ENCODE data around the gene PRR33.

PRR33 gene

GRCh38 chr11:1927848-1928469, 36.3 kb upstream of the PRR33 start:
- TF ChIP-seq CTCF (conservative IDR thresholded peaks at IDR 0.05; ENCODE audit: control insufficient read depth, insufficient read depth, low read depth, low read length), result no peak
- no peak overlapping the region for H3K4me3 ChIP-seq (ENCODE audit: control insufficient read depth, low read depth, low read length)
- no peak for DNase-seq (ENCODE audit: low read depth)

GRCh38 chr11:1927026-1927847, 35.5 kb upstream of the PRR33 start:
- DNase-seq (ENCODE audit: low read depth), result no peak
- TF ChIP-seq CTCF (conservative IDR thresholded peaks at IDR 0.05; ENCODE audit: control insufficient read depth, insufficient read depth, low read depth, low read length), result no peak
- H3K4me3 ChIP-seq (ENCODE audit: control insufficient read depth, low read depth, low read length), result no peak overlapping the region

- H3K4me3 ChIP-seq (ENCODE audit: control insufficient read depth, low read depth, low read length), result no peak overlapping the region
- DNase-seq (ENCODE audit: low read depth), result no peak
- no peak for TF ChIP-seq CTCF (conservative IDR thresholded peaks at IDR 0.05; ENCODE audit: control insufficient read depth, insufficient read depth, low read depth, low read length)
These were observed 34.7 kb upstream of the PRR33 start for GRCh38 chr11:1926156-1927025.

GRCh38 chr11:1925373-1926155, 33.9 kb upstream of the PRR33 start:
- no peak overlapping the region for H3K4me3 ChIP-seq (ENCODE audit: control insufficient read depth, low read depth, low read length)
- DNase-seq (ENCODE audit: low read depth), result no peak
- no peak for TF ChIP-seq CTCF (conservative IDR thresholded peaks at IDR 0.05; ENCODE audit: control insufficient read depth, insufficient read depth, low read depth, low read length)

GRCh38 chr11:1924646-1925372, 33.1 kb upstream of the PRR33 start:
- TF ChIP-seq CTCF (conservative IDR thresholded peaks at IDR 0.05; ENCODE audit: control insufficient read depth, insufficient read depth, low read depth, low read length), result no peak
- DNase-seq (ENCODE audit: low read depth), result no peak
- no peak overlapping the region for H3K4me3 ChIP-seq (ENCODE audit: control insufficient read depth, low read depth, low read length)

All from fibroblast of mammary gland (primary cell).